ENCODE data around the gene ATG9B.

- peak in 1 of 4 experiments; percentile 17 for TF ChIP-seq CTCF (IDR thresholded peaks at IDR 0.05)
- TF ChIP-seq POLR2AphosphoS5 (IDR thresholded peaks at IDR 0.05): no peak
- TF ChIP-seq POLR2A (IDR thresholded peaks at IDR 0.05): no peak
- no peak for TF ChIP-seq EP300 (IDR thresholded peaks at IDR 0.05)
These were observed 10.4 kb downstream of the ATG9B start for GRCh38 chr7:151013733-151014497.

Data from gastroesophageal sphincter (tissue), 3 donors.